Stimulated activated CD8-positive, alpha-beta memory T cell treated with anti-CD3 and anti-CD28 coated beads, Interleukin-7, amount 100 ng/mL, for 24 hours (primary cell): ENCODE measurements around the gene TBL3.

Source experiments
- DNase-seq: peaks from one replicate; pipeline ENCODE4 v3.0.0-alpha.2; 2020; ENCODE audit warnings: low read depth

Gene TBL3

GRCh38 chr16:2016407-2016922, 44.6 kb downstream of the TBL3 start:
- no peak for DNase-seq

- DNase-seq, result no peak
These were observed 47.7 kb downstream of the TBL3 start, which contains the start of gene NPW for GRCh38 chr16:2019518-2019920. NPW (plus strand) TSS chr16:2019785.

- DNase-seq, result no peak
These were observed 48.3 kb downstream of the TBL3 start for GRCh38 chr16:2019921-2020831.

GRCh38 chr16:2022723-2023091, 50.9 kb downstream of the TBL3 start:
- no peak for DNase-seq

- peak; percentile 94 for DNase-seq
These were observed 51.5 kb downstream of the TBL3 start for GRCh38 chr16:2023092-2024031.

GRCh38 chr16:2024032-2024420, 52.2 kb downstream of the TBL3 start:
- DNase-seq, result no peak

GRCh38 chr16:2025251-2025650, 53.4 kb downstream of the TBL3 start:
- no peak for DNase-seq

- DNase-seq, result no peak
These were observed 54.1 kb downstream of the TBL3 start for GRCh38 chr16:2025878-2026460.

GRCh38 chr16:2026461-2027023, 54.7 kb downstream of the TBL3 start, which contains the start of gene NHERF2:
NHERF2 (plus strand) TSS chr16:2026902; CDS start chr16:2027006, 104 bp downstream.
- no peak for DNase-seq

GRCh38 chr16:2027024-2028010, 55.5 kb downstream of the TBL3 start:
- DNase-seq, result no peak

- DNase-seq, result no peak
These were observed 56.3 kb downstream of the TBL3 start for GRCh38 chr16:2028146-2028545.

GRCh38 chr16:2028620-2029220, 56.9 kb downstream of the TBL3 start:
- DNase-seq, result no peak

GRCh38 chr16:2029350-2029749, 57.5 kb downstream of the TBL3 start:
- no peak for DNase-seq

- no peak for DNase-seq
These were observed 58.2 kb downstream of the TBL3 start for GRCh38 chr16:2030036-2030435.

- no peak for DNase-seq
These were observed 59.3 kb downstream of the TBL3 start for GRCh38 chr16:2031081-2031577.
